HCT116 (cell line): ENCODE data around the gene RIOK2.

Source experiments
- CBX3 ChIP-seq: IDR thresholded peaks from 2 replicates; pipeline ENCODE4 v1.6.1; 2012; ENCODE audit warnings: low read depth
- POLR2A ChIP-seq: IDR thresholded peaks from 2 replicates; pipeline ENCODE4 v1.7.0; 2011; ENCODE audit warnings: borderline replicate concordance; ENCODE audit not compliant: insufficient read depth, insufficient read length; ENCODE audit errors: extremely low read depth
- POLR2AphosphoS5 ChIP-seq: IDR thresholded peaks from 2 replicates; pipeline ENCODE4 v1.6.1; 2011; ENCODE audit warnings: mild to moderate bottlenecking, low read depth, low read length, moderate library complexity
- RAD21 ChIP-seq: IDR thresholded peaks from 2 replicates; pipeline ENCODE4 v1.6.1; 2012; ENCODE audit warnings: low read depth, mild to moderate bottlenecking
- REST ChIP-seq: IDR thresholded peaks from 2 replicates; pipeline ENCODE4 v1.6.1; 2012; ENCODE audit warnings: low read depth
- SIN3A ChIP-seq: IDR thresholded peaks from 2 replicates; pipeline ENCODE4 v1.6.1; 2012; ENCODE audit warnings: low read depth
- TCF7L2 ChIP-seq: IDR thresholded peaks from 2 replicates; pipeline ENCODE4 v1.7.0; 2011; ENCODE audit warnings: borderline replicate concordance, inconsistent platforms; ENCODE audit not compliant: insufficient read depth, insufficient read length; ENCODE audit errors: extremely low read depth
- ZBTB33 ChIP-seq: IDR thresholded peaks from 2 replicates; pipeline ENCODE4 v1.6.1; 2011; ENCODE audit warnings: mild to moderate bottlenecking, low read length, moderate library complexity; ENCODE audit not compliant: insufficient replicate concordance; ENCODE audit errors: extremely low read depth
- TF ChIP-seq, protein P1 (sequence below), 3 experiments: fragments of 200-600 bp in 1 of 3; sonication (generic) in 1 of 3; IDR thresholded peaks in 2 of 3; conservative IDR thresholded peaks in 1 of 3; 2 replicates each; pipeline ENCODE4 v1.5.1; 2012 to 2017; ENCODE audit warnings: low read depth in 2 of 3, low read length in 2 of 3, antibody characterized with exemption in 1 of 3, borderline replicate concordance in 1 of 3, control low read depth in 1 of 3, mild to moderate bottlenecking in 1 of 3, mixed read lengths in 1 of 3, mixed run types in 1 of 3, moderate library complexity in 1 of 3; ENCODE audit not compliant: insufficient read depth in 1 of 3

DNA sequence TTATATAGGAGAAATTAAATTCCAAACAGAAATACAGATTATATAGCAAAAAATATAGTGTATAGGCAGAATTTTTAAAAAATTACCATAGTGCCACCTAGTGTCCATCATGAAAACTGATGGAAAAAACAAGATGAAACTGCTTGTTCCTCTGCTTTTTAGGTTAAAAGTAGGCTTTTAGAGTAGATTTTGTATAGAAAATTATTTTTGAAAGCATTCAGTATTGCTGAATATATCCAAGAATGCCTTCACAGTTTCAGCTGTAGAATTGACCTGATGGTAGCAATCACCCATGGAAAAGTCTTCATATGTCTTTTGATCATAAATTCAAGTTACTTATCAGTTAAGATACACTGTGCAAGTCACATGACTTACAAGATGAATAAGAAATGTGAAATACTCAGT lies 19.7 kb downstream of the RIOK2 start:
- TF ChIP-seq, protein P1, sequence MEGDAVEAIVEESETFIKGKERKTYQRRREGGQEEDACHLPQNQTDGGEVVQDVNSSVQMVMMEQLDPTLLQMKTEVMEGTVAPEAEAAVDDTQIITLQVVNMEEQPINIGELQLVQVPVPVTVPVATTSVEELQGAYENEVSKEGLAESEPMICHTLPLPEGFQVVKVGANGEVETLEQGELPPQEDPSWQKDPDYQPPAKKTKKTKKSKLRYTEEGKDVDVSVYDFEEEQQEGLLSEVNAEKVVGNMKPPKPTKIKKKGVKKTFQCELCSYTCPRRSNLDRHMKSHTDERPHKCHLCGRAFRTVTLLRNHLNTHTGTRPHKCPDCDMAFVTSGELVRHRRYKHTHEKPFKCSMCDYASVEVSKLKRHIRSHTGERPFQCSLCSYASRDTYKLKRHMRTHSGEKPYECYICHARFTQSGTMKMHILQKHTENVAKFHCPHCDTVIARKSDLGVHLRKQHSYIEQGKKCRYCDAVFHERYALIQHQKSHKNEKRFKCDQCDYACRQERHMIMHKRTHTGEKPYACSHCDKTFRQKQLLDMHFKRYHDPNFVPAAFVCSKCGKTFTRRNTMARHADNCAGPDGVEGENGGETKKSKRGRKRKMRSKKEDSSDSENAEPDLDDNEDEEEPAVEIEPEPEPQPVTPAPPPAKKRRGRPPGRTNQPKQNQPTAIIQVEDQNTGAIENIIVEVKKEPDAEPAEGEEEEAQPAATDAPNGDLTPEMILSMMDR (IDR thresholded peaks at IDR 0.05 in 2 of 3, conservative IDR thresholded peaks at IDR 0.05 in 1 of 3; ENCODE audit: borderline replicate concordance in 1 of 3, insufficient read depth in 1 of 3, low read depth in 2 of 3, low read length in 2 of 3): peak; percentile 12 to 65 (median 41); a peak in 4 of 6 replicates
- TF ChIP-seq POLR2AphosphoS5 (no peak), REST (no peak), POLR2A (no peak), CBX3 (no peak), RAD21 (peak; percentile 40), ZBTB33 (no peak), SIN3A (no peak), TCF7L2 (no peak)
